K562 (cell line): ENCODE results near the gene CHPF. TPM values are rescaled to one million over a fixed set of nuclear protein-coding genes. Genes with fewer than 3 reads are reported as not detected.

Experiments
- E2F1 ChIP-seq: sonication (generic); formaldehyde crosslinking; IDR thresholded peaks from 2 replicates; pipeline ENCODE4 v1.8.1; 2023; ENCODE audit warnings: mild to moderate bottlenecking, missing genetic modification reagents, moderate library complexity
- NKRF ChIP-seq: fragments of 450-650 bp; IDR thresholded peaks from 2 replicates; pipeline ENCODE4 v1.6.1; 2016; ENCODE audit warnings: borderline replicate concordance
- PATZ1 ChIP-seq: fragments of 250-450 bp; sonication (Bioruptor Pico); IDR thresholded peaks from 2 replicates; pipeline ENCODE4 v1.5.0; 2020; ENCODE audit warnings: mild to moderate bottlenecking, borderline replicate concordance
- POLR2H ChIP-seq: IDR thresholded peaks from 2 replicates; pipeline ENCODE4 v1.6.1; 2016; ENCODE audit warnings: missing genetic modification characterization, low read depth, mild to moderate bottlenecking, control low read depth, missing compliant biosample characterization, moderate library complexity
- SMARCA4 ChIP-seq: fragments of 450-650 bp; IDR thresholded peaks from 2 replicates; pipeline ENCODE4 v1.6.1; 2016
- ZNF224 ChIP-seq: sonication (generic); formaldehyde crosslinking; IDR thresholded peaks from 2 replicates; pipeline ENCODE4 v1.8.0; 2022; ENCODE audit warnings: mild to moderate bottlenecking, missing genetic modification reagents
- ZNF318 ChIP-seq, 2 experiments: fragments of 450-650 bp; IDR thresholded peaks; 2 replicates each; pipeline ENCODE4 v1.6.1; 2016; ENCODE audit warnings: mild to moderate bottlenecking in 2 of 2, borderline replicate concordance in 1 of 2, low read depth in 1 of 2, moderate library complexity in 1 of 2
- ZNF507 ChIP-seq: conservative IDR thresholded peaks from 2 replicates; pipeline ENCODE4 v1.6.1; 2017; ENCODE audit warnings: missing genetic modification characterization, missing compliant biosample characterization
- ZNF740 ChIP-seq, 3 experiments: fragments of 200-800 bp in 1 of 3; sonication (Bioruptor generic) in 1 of 3; sonication (generic) in 1 of 3; formaldehyde crosslinking in 1 of 3; IDR thresholded peaks; 2 replicates each; pipeline versions ENCODE4 v1.6.1 to v1.8.0; 2016 to 2022; ENCODE audit warnings: mild to moderate bottlenecking in 2 of 3, missing compliant biosample characterization in 2 of 3, missing genetic modification characterization in 2 of 3, missing genetic modification reagents in 1 of 3
- polyA plus RNA-seq, 8 experiments: library from polyadenylated mRNA; depleted of rRNA in 4 of 8; stranded (reverse) in 5 of 8; unstranded in 3 of 8; fragments of >200 nt; fragmentation: Nextera tagmentation in 2 of 8; fragmentation: Illumina TruSeq in 1 of 8; extraction: Ambion mirVana in 2 of 8; extraction: Trizol in 1 of 8; gene quantifications; 2 replicates each; pipeline versions ENCODE4 v1.2.1 to v1.2.3, GENCODE V29; 2011 to 2014; ENCODE audit warnings: inconsistent platforms in 1 of 8, missing spikeins in 1 of 8
- total RNA-seq, 7 experiments: library from RNA; depleted of rRNA in 6 of 7; stranded (reverse); fragments of >200 nt in 6 of 7; fragmentation: Illumina TruSeq in 2 of 7; extraction: Trizol in 2 of 7; gene quantifications; 2 replicates each; pipeline versions ENCODE4 v1.2.1 to v1.2.3, GENCODE V29; 2011 to 2021; ENCODE audit warnings: low replicate concordance in 1 of 7

CHPF gene
- total and polyA plus RNA-seq, 9 of the 15 experiments (the other 6 are each of a cell fraction or from before 2014, with no cell fraction given): 0.15 to 57.2 (median 7.9) TPM

GRCh38 chr2:219571311-219572236 lies 28.0 kb upstream of the CHPF start, which contains the start of gene OBSL1 (continued):
- TF ChIP-seq ZNF318 (IDR thresholded peaks at IDR 0.05; ENCODE audit: borderline replicate concordance in 1 of 2, low read depth in 1 of 2) (peak in 1 of 2 experiments; percentile 74; a peak in 2 of 4 replicates), ZNF740 (CRISPR knock-in tag; IDR thresholded peaks at IDR 0.05) (0 out of 2 replicates have a peak, but pooled peaks have one; percentile 8), ZNF740 (tag; IDR thresholded peaks at IDR 0.05) (no peak), NKRF (0 out of 2 replicates have a peak, but pooled peaks have one; percentile 15), POLR2H (tag) (no peak), PATZ1 (CRISPR knock-in tag) (no peak), SMARCA4 (peak; percentile 93), ZNF507 (tag) (no peak), ZNF224 (CRISPR knock-in tag) (no peak), E2F1 (CRISPR knock-in tag) (no peak)
